GM12878 (cell line): ENCODE data around the gene COX5A. TPM values are rescaled to one million over a fixed set of nuclear protein-coding genes. Genes with fewer than 3 reads are reported as not detected.

Experiments
- CEBPB ChIP-seq, 2 experiments: fragments of 150-350 bp in 1 of 2; IDR thresholded peaks; 2 replicates each; pipeline ENCODE4 v1.6.1; 2012 to 2014; ENCODE audit warnings: low read depth in 2 of 2, low read length in 2 of 2, borderline replicate concordance in 1 of 2, inconsistent platforms in 1 of 2
- CHD1 ChIP-seq: IDR thresholded peaks from 2 replicates; pipeline ENCODE4 v1.6.1; 2012; ENCODE audit warnings: low read depth, low read length, improper control_type of control experiment
- CREM ChIP-seq: IDR thresholded peaks from 2 replicates; pipeline ENCODE4 v1.6.1; 2014; ENCODE audit warnings: antibody characterized with exemption, low read depth
- E4F1 ChIP-seq: fragments of 450-650 bp; IDR thresholded peaks from 2 replicates; pipeline ENCODE4 v1.6.1; 2018; ENCODE audit warnings: borderline replicate concordance, mild to moderate bottlenecking; ENCODE audit not compliant: partially characterized antibody
- IRF4 ChIP-seq: IDR thresholded peaks from 2 replicates; pipeline ENCODE4 v1.6.1; 2011; ENCODE audit warnings: low read depth, low read length
- MTA3 ChIP-seq: IDR thresholded peaks from 2 replicates; pipeline ENCODE4 v1.6.1; 2012; ENCODE audit warnings: low read length, inconsistent platforms, borderline replicate concordance
- NFIC ChIP-seq: IDR thresholded peaks from 2 replicates; pipeline ENCODE4 v1.6.1; 2012; ENCODE audit warnings: low read depth, mild to moderate bottlenecking, inconsistent platforms, low read length, moderate library complexity
- NFXL1 ChIP-seq: fragments of 450-650 bp; IDR thresholded peaks from 2 replicates; pipeline ENCODE4 v1.6.1; 2017; ENCODE audit warnings: antibody characterized with exemption, mild to moderate bottlenecking, borderline replicate concordance
- NFYB ChIP-seq: IDR thresholded peaks from 2 replicates; pipeline ENCODE4 v1.6.1; 2011; ENCODE audit warnings: low read depth, mild to moderate bottlenecking, low read length, improper control_type of control experiment, moderate library complexity; ENCODE audit not compliant: insufficient read depth
- NR2C2 ChIP-seq: IDR thresholded peaks from 2 replicates; pipeline ENCODE4 v1.6.1; 2011; ENCODE audit warnings: borderline replicate concordance, low read depth; ENCODE audit not compliant: control insufficient read depth, insufficient read length
- PBX3 ChIP-seq: IDR thresholded peaks from 2 replicates; pipeline ENCODE4 v1.6.1; 2011; ENCODE audit warnings: mild to moderate bottlenecking, low read depth, low read length, moderate library complexity; ENCODE audit not compliant: insufficient replicate concordance
- PRDM15 ChIP-seq: fragments of 450-650 bp; formaldehyde crosslinking; IDR thresholded peaks from 2 replicates; pipeline ENCODE4 v1.4.0; 2020; ENCODE audit warnings: mild to moderate bottlenecking, moderate library complexity
- SPI1 ChIP-seq: IDR thresholded peaks from 2 replicates; pipeline ENCODE4 v1.6.1; 2011; ENCODE audit warnings: low read depth, mild to moderate bottlenecking, low read length, moderate library complexity, borderline replicate concordance; ENCODE audit not compliant: insufficient read depth
- STAT1 ChIP-seq: fragments of 450-650 bp; conservative IDR thresholded peaks from 2 replicates; pipeline ENCODE4 v1.6.1; 2014; ENCODE audit warnings: antibody characterized with exemption, mild to moderate bottlenecking
- TCF12 ChIP-seq: IDR thresholded peaks from 2 replicates; pipeline ENCODE4 v1.6.1; 2011; ENCODE audit warnings: low read depth, mild to moderate bottlenecking, low read length
- polyA plus RNA-seq, 11 experiments: library from polyadenylated mRNA; depleted of rRNA in 4 of 11; unstranded in 6 of 11; stranded (reverse) in 5 of 11; fragments of >200 nt; fragmentation: Nextera tagmentation in 4 of 11; fragmentation: Illumina TruSeq in 1 of 11; extraction: Ambion mirVana in 4 of 11; extraction: Trizol in 1 of 11; gene quantifications; 1 replicate in 1 of 11; 2 replicates in 10 of 11; pipeline versions ENCODE4 v1.2.1 to v1.2.3, GENCODE V29; 2011 to 2016; ENCODE audit warnings: inconsistent platforms in 2 of 11, missing spikeins in 2 of 11, low read depth in 1 of 11
- total RNA-seq, 4 experiments: library from RNA; depleted of rRNA in 3 of 4; stranded (reverse); fragments of >200 nt in 3 of 4; fragmentation: Illumina TruSeq in 1 of 4; extraction: Trizol in 1 of 4; gene quantifications; 2 replicates each; pipeline versions ENCODE4 v1.2.1 to v1.2.3, GENCODE V29; 2013 to 2021
- TF ChIP-seq, protein P1 (sequence below): fragments of 450-650 bp; IDR thresholded peaks from 2 replicates; pipeline ENCODE4 v1.6.1; 2016; ENCODE audit warnings: mild to moderate bottlenecking
- TF ChIP-seq, protein P2 (sequence below): fragments of 450-650 bp; IDR thresholded peaks from 2 replicates; pipeline ENCODE4 v1.6.1; 2018; ENCODE audit warnings: mild to moderate bottlenecking, low read depth, moderate library complexity; ENCODE audit not compliant: partially characterized antibody

COX5A gene
- total and polyA plus RNA-seq, 10 of the 15 experiments (the other 5 are each of a cell fraction or from before 2014, with no cell fraction given), result 84.5 to 1,218 (median 392) TPM

DNA sequence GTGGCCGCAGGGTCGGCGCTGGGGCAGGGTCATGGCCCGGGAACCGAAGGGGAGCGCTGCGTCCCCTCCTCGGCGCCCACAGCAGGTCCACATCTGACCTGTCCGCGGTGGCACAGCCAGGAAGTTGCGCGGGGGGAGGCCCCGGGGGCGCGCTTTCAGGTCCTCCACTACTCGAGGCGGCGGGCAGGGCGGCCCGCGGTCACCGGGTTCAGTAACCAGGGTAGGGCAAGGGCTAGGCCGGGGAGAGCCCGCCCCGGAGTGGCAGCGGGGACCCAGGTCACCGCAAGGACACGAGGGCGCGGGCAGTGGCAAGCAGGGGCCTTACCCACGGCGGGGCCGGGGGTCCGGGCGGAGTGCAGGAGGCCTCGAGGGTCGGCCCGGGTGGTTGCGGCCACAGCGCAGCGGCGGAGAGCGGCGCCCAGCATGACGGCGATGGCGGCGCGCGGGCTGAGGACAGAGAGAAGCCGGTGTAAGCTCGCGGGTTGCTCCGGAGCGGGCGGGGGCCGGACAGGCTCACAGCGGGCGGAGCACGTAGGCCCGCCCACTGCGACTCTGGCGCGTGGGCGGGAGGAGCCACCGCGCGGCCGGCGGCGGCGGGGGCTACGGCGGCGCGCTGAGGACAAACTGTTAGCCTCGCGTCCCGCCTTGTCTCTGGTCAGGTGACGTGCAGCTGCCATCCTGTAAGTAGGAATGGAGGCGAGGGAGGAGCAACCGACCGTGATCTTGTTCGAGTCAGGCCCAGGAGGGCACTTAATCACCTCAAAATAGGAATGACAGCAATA is at the start of gene COX5A (continued):
- TF ChIP-seq NFXL1, result no peak
- no peak for TF ChIP-seq NFIC
- no peak for TF ChIP-seq CEBPB (IDR thresholded peaks at IDR 0.05; ENCODE audit: borderline replicate concordance in 1 of 2, low read depth in 2 of 2, low read length in 2 of 2)
- TF ChIP-seq CHD1, result no peak
- TF ChIP-seq TCF12, result peak; percentile 87
- TF ChIP-seq NFYB, result peak; percentile 40; the same call in 1 of the 2 replicates
- no peak for TF ChIP-seq NR2C2
- peak; percentile 49 for TF ChIP-seq PBX3
- TF ChIP-seq, protein P1, sequence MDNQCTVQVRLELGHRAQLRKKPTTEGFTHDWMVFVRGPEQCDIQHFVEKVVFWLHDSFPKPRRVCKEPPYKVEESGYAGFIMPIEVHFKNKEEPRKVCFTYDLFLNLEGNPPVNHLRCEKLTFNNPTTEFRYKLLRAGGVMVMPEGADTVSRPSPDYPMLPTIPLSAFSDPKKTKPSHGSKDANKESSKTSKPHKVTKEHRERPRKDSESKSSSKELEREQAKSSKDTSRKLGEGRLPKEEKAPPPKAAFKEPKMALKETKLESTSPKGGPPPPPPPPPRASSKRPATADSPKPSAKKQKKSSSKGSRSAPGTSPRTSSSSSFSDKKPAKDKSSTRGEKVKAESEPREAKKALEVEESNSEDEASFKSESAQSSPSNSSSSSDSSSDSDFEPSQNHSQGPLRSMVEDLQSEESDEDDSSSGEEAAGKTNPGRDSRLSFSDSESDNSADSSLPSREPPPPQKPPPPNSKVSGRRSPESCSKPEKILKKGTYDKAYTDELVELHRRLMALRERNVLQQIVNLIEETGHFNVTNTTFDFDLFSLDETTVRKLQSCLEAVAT, result no peak
- TF ChIP-seq PRDM15 (CRISPR knock-in tag), result no peak
- no peak for TF ChIP-seq E4F1
- no peak for TF ChIP-seq MTA3
- peak; percentile 73; the same call in 1 of the 2 replicates for TF ChIP-seq STAT1
- TF ChIP-seq IRF4, result no peak
- peak; percentile 80 for TF ChIP-seq CREM
- TF ChIP-seq, protein P2, sequence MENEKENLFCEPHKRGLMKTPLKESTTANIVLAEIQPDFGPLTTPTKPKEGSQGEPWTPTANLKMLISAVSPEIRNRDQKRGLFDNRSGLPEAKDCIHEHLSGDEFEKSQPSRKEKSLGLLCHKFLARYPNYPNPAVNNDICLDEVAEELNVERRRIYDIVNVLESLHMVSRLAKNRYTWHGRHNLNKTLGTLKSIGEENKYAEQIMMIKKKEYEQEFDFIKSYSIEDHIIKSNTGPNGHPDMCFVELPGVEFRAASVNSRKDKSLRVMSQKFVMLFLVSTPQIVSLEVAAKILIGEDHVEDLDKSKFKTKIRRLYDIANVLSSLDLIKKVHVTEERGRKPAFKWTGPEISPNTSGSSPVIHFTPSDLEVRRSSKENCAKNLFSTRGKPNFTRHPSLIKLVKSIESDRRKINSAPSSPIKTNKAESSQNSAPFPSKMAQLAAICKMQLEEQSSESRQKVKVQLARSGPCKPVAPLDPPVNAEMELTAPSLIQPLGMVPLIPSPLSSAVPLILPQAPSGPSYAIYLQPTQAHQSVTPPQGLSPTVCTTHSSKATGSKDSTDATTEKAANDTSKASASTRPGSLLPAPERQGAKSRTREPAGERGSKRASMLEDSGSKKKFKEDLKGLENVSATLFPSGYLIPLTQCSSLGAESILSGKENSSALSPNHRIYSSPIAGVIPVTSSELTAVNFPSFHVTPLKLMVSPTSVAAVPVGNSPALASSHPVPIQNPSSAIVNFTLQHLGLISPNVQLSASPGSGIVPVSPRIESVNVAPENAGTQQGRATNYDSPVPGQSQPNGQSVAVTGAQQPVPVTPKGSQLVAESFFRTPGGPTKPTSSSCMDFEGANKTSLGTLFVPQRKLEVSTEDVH, result no peak
- TF ChIP-seq SPI1, result no peak
